RWPE2 (cell line): ENCODE results near the gene PADI1.

Experiments used
- ATAC-seq: fragments of 200-7000 bp; cut with Tn5 transposase; 3 replicates; pipeline ENCODE4 v1.9.1; 2021; ENCODE audit warnings: low read depth
- DNase-seq: peaks from one replicate; pipeline ENCODE4 v3.0.0-alpha.2; 2020; ENCODE audit warnings: low spot score
- H3K27ac ChIP-seq: fragments of 450-650 bp; 2 replicates; pipeline ENCODE4 v1.5.1; 2017; ENCODE audit warnings: mild to moderate bottlenecking; ENCODE audit not compliant: poor library complexity, severe bottlenecking
- H3K27me3 ChIP-seq: fragments of 250-450 bp; sonication (Bioruptor Pico); 2 replicates; pipeline ENCODE4 v1.5.1; 2021; ENCODE audit warnings: mild to moderate bottlenecking, moderate library complexity; ENCODE audit not compliant: insufficient read depth, poor library complexity, severe bottlenecking
- H3K36me3 ChIP-seq: fragments of 250-450 bp; sonication (Bioruptor Pico); 2 replicates; pipeline ENCODE4 v1.5.1; 2020; ENCODE audit warnings: low read depth, mild to moderate bottlenecking, moderate library complexity
- H3K4me1 ChIP-seq: fragments of 250-450 bp; sonication (Bioruptor Pico); 2 replicates; pipeline ENCODE4 v1.5.1; 2021; ENCODE audit warnings: mild to moderate bottlenecking, moderate library complexity; ENCODE audit not compliant: insufficient read depth, poor library complexity, severe bottlenecking
- H3K4me3 ChIP-seq: fragments of 250-450 bp; sonication (Bioruptor Pico); 2 replicates; pipeline ENCODE4 v1.5.1; 2021; ENCODE audit warnings: mild to moderate bottlenecking, moderate library complexity; ENCODE audit not compliant: severe bottlenecking
- H3K9me3 ChIP-seq: fragments of 250-450 bp; sonication (Bioruptor Pico); 2 replicates; pipeline ENCODE4 v1.5.1; 2021; ENCODE audit warnings: mild to moderate bottlenecking, moderate library complexity; ENCODE audit not compliant: severe bottlenecking
- TF ChIP-seq, protein P1 (sequence below): fragments of 450-650 bp; IDR thresholded peaks from one replicate; pipeline ENCODE4 v1.5.1; 2017; ENCODE audit warnings: mild to moderate bottlenecking, moderate library complexity; ENCODE audit not compliant: poor library complexity, severe bottlenecking

PADI1 gene

DNA sequence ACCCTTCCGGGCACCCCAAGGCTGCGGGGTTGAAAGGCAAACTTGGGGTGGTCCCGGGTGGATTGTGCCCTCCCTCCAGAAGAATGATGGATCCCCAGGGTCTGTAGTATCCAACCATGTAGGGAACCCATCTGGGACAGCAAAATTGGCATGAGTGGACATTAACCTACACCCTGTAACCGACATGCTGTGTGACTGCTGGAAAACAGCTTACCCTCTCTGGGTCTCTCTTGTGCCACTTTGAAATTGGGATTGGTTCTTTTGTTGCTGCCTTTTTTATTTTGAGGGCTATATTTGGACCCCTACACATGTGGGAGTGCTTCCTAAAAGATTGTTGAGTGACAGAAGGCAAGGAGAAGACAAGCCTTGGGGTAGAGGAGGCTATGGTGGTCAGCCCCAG is 19.5 kb downstream of the PADI1 start:
- peaks cover 16% of the 10 kb centered on the region for H3K4me1 ChIP-seq
- no peaks in the 10 kb centered on the region for H3K27me3 ChIP-seq
- H3K9me3 ChIP-seq = no peaks in the 10 kb centered on the region
- no peaks in the 10 kb centered on the region for H3K36me3 ChIP-seq
- TF ChIP-seq, protein P1, sequence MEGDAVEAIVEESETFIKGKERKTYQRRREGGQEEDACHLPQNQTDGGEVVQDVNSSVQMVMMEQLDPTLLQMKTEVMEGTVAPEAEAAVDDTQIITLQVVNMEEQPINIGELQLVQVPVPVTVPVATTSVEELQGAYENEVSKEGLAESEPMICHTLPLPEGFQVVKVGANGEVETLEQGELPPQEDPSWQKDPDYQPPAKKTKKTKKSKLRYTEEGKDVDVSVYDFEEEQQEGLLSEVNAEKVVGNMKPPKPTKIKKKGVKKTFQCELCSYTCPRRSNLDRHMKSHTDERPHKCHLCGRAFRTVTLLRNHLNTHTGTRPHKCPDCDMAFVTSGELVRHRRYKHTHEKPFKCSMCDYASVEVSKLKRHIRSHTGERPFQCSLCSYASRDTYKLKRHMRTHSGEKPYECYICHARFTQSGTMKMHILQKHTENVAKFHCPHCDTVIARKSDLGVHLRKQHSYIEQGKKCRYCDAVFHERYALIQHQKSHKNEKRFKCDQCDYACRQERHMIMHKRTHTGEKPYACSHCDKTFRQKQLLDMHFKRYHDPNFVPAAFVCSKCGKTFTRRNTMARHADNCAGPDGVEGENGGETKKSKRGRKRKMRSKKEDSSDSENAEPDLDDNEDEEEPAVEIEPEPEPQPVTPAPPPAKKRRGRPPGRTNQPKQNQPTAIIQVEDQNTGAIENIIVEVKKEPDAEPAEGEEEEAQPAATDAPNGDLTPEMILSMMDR = no peak
- ATAC-seq (no peak), DNase-seq (no peak)
- no peak overlapping the region for H3K4me3 ChIP-seq
- H3K27ac ChIP-seq = no peak overlapping the region

DNA sequence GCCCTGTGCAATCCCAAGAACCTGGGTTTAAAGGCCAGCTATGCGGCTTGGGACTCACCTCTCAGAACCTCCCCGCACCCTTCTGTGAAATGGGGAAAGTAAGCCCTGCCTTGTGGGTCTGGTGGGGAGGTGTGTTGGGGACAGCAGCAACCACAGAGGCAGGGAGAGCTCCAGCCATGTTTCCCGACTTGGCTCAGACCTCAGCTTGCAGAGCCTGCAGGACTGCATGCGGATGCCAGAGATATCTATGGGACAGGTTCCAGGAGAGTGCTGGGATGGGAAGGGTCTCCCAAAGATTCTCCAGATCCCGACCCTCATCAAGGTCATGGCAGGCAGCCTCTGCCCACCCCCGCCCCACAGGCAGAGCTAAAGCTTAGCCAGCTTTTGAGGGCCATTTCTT is 20.2 kb downstream of the PADI1 start:
- no peak overlapping the region for H3K4me3 ChIP-seq

DNA sequence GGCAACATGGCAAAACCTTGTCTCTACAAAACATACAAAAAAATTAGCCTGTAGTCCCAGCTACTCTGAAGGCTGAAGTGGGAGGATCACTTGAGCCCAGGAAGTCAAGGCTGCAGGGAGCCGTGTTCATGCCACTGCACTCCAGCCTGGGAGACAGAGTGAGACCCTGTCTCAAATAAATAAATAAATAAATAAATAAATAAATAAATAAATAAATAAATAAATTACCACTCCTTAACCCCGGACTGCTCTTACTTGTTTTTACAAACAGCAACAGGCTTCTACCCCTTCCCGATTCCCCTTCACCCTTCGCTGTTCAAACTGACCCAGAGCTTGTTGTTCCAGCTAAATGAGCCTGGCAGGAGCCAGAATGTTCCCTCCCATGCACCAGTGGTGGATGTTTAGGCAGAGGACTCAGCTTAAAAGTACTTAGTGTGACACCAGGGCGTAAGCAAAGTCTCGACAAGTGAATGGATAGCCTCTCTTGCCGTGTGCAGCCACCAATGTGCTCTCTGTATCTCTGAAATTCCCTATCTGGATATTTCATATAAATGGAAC is 22.5 kb downstream of the PADI1 start:
- Histone ChIP-seq H3K4me1 (peaks cover 28% of the 10 kb centered on the region), H3K9me3 (no peaks in the 10 kb centered on the region), H3K36me3 (no peaks in the 10 kb centered on the region), H3K27ac (peak overlapping the region; percentile 100), H3K27me3 (no peaks in the 10 kb centered on the region), H3K4me3 (no peak overlapping the region)
- no peak for DNase-seq
- TF ChIP-seq, protein P1 = no peak
- ATAC-seq = no peak

More for the DNA sequence above, 20.2 kb downstream of the PADI1 start:
- TF ChIP-seq, protein P1 = no peak
- no peak for DNase-seq
- peak overlapping the region; percentile 100 for H3K27ac ChIP-seq
- no peaks in the 10 kb centered on the region for H3K9me3 ChIP-seq
- ATAC-seq = no peak
- H3K27me3 ChIP-seq = no peaks in the 10 kb centered on the region
- H3K36me3 ChIP-seq = no peaks in the 10 kb centered on the region
- H3K4me1 ChIP-seq = peaks cover 20% of the 10 kb centered on the region

DNA sequence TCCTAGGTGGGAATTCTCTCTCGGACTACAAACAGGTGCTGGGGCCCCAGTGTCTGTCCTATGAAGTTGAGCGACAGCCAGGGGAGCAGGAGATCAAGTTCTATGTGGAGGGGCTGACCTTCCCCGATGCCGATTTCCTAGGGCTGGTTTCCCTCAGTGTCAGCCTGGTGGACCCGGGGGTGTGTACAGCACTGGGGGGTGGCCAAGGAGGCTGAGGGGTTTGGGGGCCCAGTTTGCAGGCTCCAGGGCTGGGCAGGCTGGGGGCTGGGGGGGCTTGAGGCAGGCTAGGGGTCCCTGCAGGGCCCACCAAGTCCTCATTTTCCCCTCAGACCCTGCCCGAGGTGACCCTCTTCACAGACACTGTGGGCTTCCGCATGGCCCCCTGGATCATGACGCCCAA is 23.7 kb downstream of the PADI1 start:
- H3K27ac ChIP-seq = peak overlapping the region; percentile 100
- no peaks in the 10 kb centered on the region for H3K36me3 ChIP-seq
- H3K27me3 ChIP-seq = no peaks in the 10 kb centered on the region
- H3K4me3 ChIP-seq = no peak overlapping the region
- H3K4me1 ChIP-seq = peaks cover 40% of the 10 kb centered on the region
- no peaks in the 10 kb centered on the region for H3K9me3 ChIP-seq
- no peak for ATAC-seq
- DNase-seq = no peak
- TF ChIP-seq, protein P1 = no peak

DNA sequence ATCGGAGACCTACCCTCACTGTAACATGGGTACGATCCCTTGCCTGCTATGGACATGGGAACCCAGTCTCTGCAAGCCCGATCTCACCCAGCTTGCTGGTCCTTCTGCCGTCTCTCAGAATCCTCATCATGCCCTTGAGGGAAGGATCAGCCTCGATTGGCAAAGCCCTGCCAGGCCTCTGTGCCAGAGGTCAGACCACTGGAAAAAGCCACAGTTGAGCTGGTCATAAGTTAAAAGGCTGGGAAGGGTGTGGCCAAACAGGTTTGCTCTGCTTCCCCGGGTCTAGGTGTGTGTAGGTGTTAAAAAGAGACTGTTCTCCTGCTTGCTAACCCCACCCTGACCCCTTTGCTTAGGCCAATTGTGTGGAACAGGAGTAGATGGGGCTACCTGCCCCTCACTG is 24.5 kb downstream of the PADI1 start:
- no peak for DNase-seq
- Histone ChIP-seq H3K27ac (peak overlapping the region; percentile 100), H3K36me3 (no peaks in the 10 kb centered on the region), H3K4me1 (peaks cover 48% of the 10 kb centered on the region), H3K4me3 (no peak overlapping the region), H3K9me3 (no peaks in the 10 kb centered on the region), H3K27me3 (no peaks in the 10 kb centered on the region)
- TF ChIP-seq, protein P1 = no peak
- no peak for ATAC-seq
